SU-DHL-6 (cell line): ENCODE results near the gene AKT3.

Experiments
- CTCF ChIP-seq: fragments of 200-600 bp; sonication (generic); IDR thresholded peaks from one replicate; pipeline ENCODE4 v1.5.1; 2017; ENCODE audit warnings: antibody characterized with exemption, mild to moderate bottlenecking, low read length, moderate library complexity; ENCODE audit not compliant: insufficient read depth, poor library complexity, severe bottlenecking
- EZH2phosphoT487 ChIP-seq: fragments of 200-600 bp; sonication (generic), shearing (Covaris generic); conservative IDR thresholded peaks from 2 replicates; pipeline ENCODE4 v1.6.1; 2018; ENCODE audit warnings: mild to moderate bottlenecking, antibody characterized with exemption, low read length, moderate library complexity, mixed read lengths

- no peak for TF ChIP-seq CTCF
- TF ChIP-seq EZH2phosphoT487, result no peak
Observed at GRCh38 chr1:243542739-243543415, 307.2 kb downstream of the AKT3 start.
